ENCODE data around the gene CHTOP. TPM values are rescaled to one million over a fixed set of nuclear protein-coding genes. Genes with fewer than 3 reads are reported as not detected.

CHTOP gene
- polyA plus RNA-seq, 3 donors = 35.6 to 43.7 (median 40.3) TPM

- no peak overlapping the region for H3K27ac ChIP-seq (ENCODE audit: low read depth, low read length)
- WGBS, 3 donors = 93 to 100% (median 93%) methylated on average over 2 of the region's 2 CpGs
These were observed 39.6 kb downstream of the CHTOP start for GRCh38 chr1:153673511-153673910.

- no peak overlapping the region for H3K27ac ChIP-seq (ENCODE audit: low read depth, low read length)
- 2 to 5% (median 2%) methylated on average over 26 to 29 of the region's 29 CpGs for WGBS, 3 donors
These were observed 44.1 kb downstream of the CHTOP start for GRCh38 chr1:153677718-153678518.

GRCh38 chr1:153678519-153679336 is 44.9 kb downstream of the CHTOP start, which contains the start of gene NPR1:
Gene NPR1 (plus strand): TSS chr1:153678688. CDS start chr1:153679109, 421 bp downstream.
- H3K27ac ChIP-seq (ENCODE audit: low read depth, low read length) = no peak within 1 kb of the TSS
- WGBS, 3 donors = 1% methylated on average over 65 to 78 of the region's 78 CpGs

GRCh38 chr1:153679337-153680119 is 45.7 kb downstream of the CHTOP start:
- 1 to 6% (median 2%) methylated on average over 68 to 73 of the region's 73 CpGs for WGBS, 3 donors
- H3K27ac ChIP-seq (ENCODE audit: low read depth, low read length) = no peak overlapping the region

- H3K27ac ChIP-seq (ENCODE audit: low read depth, low read length) = no peak overlapping the region
- 13 to 37% (median 14%) methylated on average over 9 to 10 of the region's 10 CpGs for WGBS, 3 donors
These were observed 46.2 kb downstream of the CHTOP start for GRCh38 chr1:153680120-153680403.

- 80 to 90% (median 85%) methylated on average over 7 of the region's 7 CpGs for WGBS, 3 donors
- H3K27ac ChIP-seq (ENCODE audit: low read depth, low read length) = no peak overlapping the region
These were observed 48.9 kb downstream of the CHTOP start for GRCh38 chr1:153682730-153683129.

GRCh38 chr1:153683854-153684253 is 50.0 kb downstream of the CHTOP start:
- H3K27ac ChIP-seq (ENCODE audit: low read depth, low read length) = no peak overlapping the region
- WGBS, 3 donors = 73 to 86% (median 79%) methylated on average over 5 of the region's 5 CpGs

GRCh38 chr1:153684892-153685291 is 51.0 kb downstream of the CHTOP start:
- WGBS, 3 donors = 52 to 92% (median 88%) methylated on average over 12 of the region's 12 CpGs
- no peak overlapping the region for H3K27ac ChIP-seq (ENCODE audit: low read depth, low read length)

GRCh38 chr1:153685544-153686340 is 51.9 kb downstream of the CHTOP start:
- WGBS, 3 donors = 71 to 84% (median 82%) methylated on average over 11 of the region's 11 CpGs
- no peak overlapping the region for H3K27ac ChIP-seq (ENCODE audit: low read depth, low read length)

GRCh38 chr1:153687346-153688125 is 53.7 kb downstream of the CHTOP start:
- H3K27ac ChIP-seq (ENCODE audit: low read depth, low read length) = no peak overlapping the region
- WGBS, 3 donors = 80 to 90% (median 84%) methylated on average over 16 of the region's 16 CpGs

GRCh38 chr1:153688276-153688675 is 54.4 kb downstream of the CHTOP start:
- 81 to 88% (median 84%) methylated on average over 7 of the region's 7 CpGs for WGBS, 3 donors
- no peak overlapping the region for H3K27ac ChIP-seq (ENCODE audit: low read depth, low read length)

- 83 to 90% (median 86%) methylated on average over 18 of the region's 18 CpGs for WGBS, 3 donors
- no peak overlapping the region for H3K27ac ChIP-seq (ENCODE audit: low read depth, low read length)
These were observed 55.0 kb downstream of the CHTOP start for GRCh38 chr1:153688736-153689328.

- H3K27ac ChIP-seq (ENCODE audit: low read depth, low read length) = no peak overlapping the region
- 76 to 94% (median 92%) methylated on average over 4 of the region's 4 CpGs for WGBS, 3 donors
These were observed 59.6 kb downstream of the CHTOP start for GRCh38 chr1:153693466-153693865.

All from adipose tissue (tissue), 3 donors.